ENCODE results near the gene BCDIN3D. TPM values are rescaled to one million over a fixed set of nuclear protein-coding genes. Genes with fewer than 3 reads are reported as not detected.

Gene BCDIN3D
- total RNA-seq, 1 experiment from 2014 or later = 3.3 TPM

DNA sequence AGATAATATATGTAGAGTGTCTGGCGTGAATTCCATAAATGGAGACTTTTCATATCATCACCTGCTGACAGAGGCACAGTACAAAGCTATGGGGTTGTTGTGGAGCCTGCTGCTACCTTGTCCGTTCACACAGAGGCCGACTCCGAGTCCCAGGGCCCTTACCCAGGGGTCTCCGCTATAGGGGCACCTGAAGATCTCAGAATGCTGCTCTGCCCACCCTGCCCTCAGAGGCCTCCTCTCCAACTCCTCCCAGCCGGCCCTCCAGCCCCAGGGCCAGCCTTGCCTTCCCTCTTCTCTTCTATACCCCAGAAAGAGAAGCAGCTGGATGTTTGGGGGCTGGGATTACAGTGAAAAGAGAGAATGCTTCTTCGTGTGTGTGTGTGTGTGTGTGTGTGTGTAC lies 36.0 kb downstream of the BCDIN3D start:
- no peak overlapping the region for H3K23ac ChIP-seq (ENCODE audit: insufficient read length, low read depth, low read length)
- H2BK5ac ChIP-seq (ENCODE audit: insufficient read length, low read length) = no peak overlapping the region
- no peak overlapping the region for H2AK5ac ChIP-seq (ENCODE audit: insufficient read length, low read length)
- H3K18ac ChIP-seq (ENCODE audit: insufficient read length, low read depth, low read length) = no peak overlapping the region
- H4K8ac ChIP-seq (replicated peaks; ENCODE audit: insufficient read length, low read depth, low read length) = no peak overlapping the region
- H3K27me3 ChIP-seq (ENCODE audit: insufficient read depth, low read length) = no peaks in the 10 kb centered on the region
- H3K9ac ChIP-seq (ENCODE audit: extremely low read depth, insufficient read length, low read length) = no peak overlapping the region
- H3K4me2 ChIP-seq (ENCODE audit: insufficient read depth, insufficient read length, low read length) = no peak overlapping the region
- no peaks in the 10 kb centered on the region for H3K23me2 ChIP-seq (ENCODE audit: insufficient read length, low read depth, low read length, poor library complexity, severe bottlenecking)
- no peak overlapping the region for H4K91ac ChIP-seq (ENCODE audit: insufficient read length, low read depth, low read length)
- H3K79me2 ChIP-seq (ENCODE audit: insufficient read depth, low read length) = no peaks in the 10 kb centered on the region
- H3K14ac ChIP-seq (ENCODE audit: insufficient read depth, low read length) = no peak overlapping the region
- no peak overlapping the region for H2AFZ ChIP-seq (ENCODE audit: low read length)
- H2BK12ac ChIP-seq (ENCODE audit: insufficient read length, low read depth, low read length) = no peak overlapping the region
- H2BK20ac ChIP-seq (ENCODE audit: low read depth, low read length, poor library complexity, severe bottlenecking) = no peak overlapping the region
- H3K56ac ChIP-seq (ENCODE audit: insufficient read length, low read depth, low read length) = no peak overlapping the region
- Mint-ChIP-seq H3K27ac (peak overlapping the region in 1 of 3 experiments; percentile 58; a peak in 2 of 7 replicates), H3K4me3 (no peak overlapping the region), H3K9me3 (no peaks in the 10 kb centered on the region; a peak in 1 of 5 replicates), H3K4me1 (peaks cover 26 to 49% of the 10 kb centered on the region in 2 experiments), H3K27me3 (ENCODE audit: low read depth) (no peaks in the 10 kb centered on the region), H3K36me3 (ENCODE audit: insufficient read depth in 1 of 3, low read depth in 3 of 3) (peaks cover 1 to 27% (median 21%) of the 10 kb centered on the region in 3 experiments; a peak in 6 of 7 replicates)
- H3T11ph ChIP-seq (ENCODE audit: low read length) = no peak overlapping the region
- no peak overlapping the region for H2BK120ac ChIP-seq (ENCODE audit: low read depth, low read length, poor library complexity, severe bottlenecking)
- TF ChIP-seq, protein P1, sequence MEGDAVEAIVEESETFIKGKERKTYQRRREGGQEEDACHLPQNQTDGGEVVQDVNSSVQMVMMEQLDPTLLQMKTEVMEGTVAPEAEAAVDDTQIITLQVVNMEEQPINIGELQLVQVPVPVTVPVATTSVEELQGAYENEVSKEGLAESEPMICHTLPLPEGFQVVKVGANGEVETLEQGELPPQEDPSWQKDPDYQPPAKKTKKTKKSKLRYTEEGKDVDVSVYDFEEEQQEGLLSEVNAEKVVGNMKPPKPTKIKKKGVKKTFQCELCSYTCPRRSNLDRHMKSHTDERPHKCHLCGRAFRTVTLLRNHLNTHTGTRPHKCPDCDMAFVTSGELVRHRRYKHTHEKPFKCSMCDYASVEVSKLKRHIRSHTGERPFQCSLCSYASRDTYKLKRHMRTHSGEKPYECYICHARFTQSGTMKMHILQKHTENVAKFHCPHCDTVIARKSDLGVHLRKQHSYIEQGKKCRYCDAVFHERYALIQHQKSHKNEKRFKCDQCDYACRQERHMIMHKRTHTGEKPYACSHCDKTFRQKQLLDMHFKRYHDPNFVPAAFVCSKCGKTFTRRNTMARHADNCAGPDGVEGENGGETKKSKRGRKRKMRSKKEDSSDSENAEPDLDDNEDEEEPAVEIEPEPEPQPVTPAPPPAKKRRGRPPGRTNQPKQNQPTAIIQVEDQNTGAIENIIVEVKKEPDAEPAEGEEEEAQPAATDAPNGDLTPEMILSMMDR (conservative IDR thresholded peaks at IDR 0.05) = no peak
- H2BK15ac ChIP-seq (ENCODE audit: low read depth, low read length) = no peak overlapping the region
- H3K4ac ChIP-seq (ENCODE audit: low read depth, low read length) = no peak overlapping the region
- no peak overlapping the region for H3K27ac ChIP-seq (ENCODE audit: insufficient read length, low read depth, low read length)
- peaks cover 14% of the 10 kb centered on the region; the same call in 1 of the 2 replicates for H3K4me1 ChIP-seq (ENCODE audit: insufficient read depth, low read length)
- no CpG with 5 or more reads among the region's 7 CpGs for WGBS (ENCODE audit: extremely low coverage, insufficient read length, low lambda C conversion rate)
- DNase-seq = no peak
- no peaks in the 10 kb centered on the region for H3K79me1 ChIP-seq (ENCODE audit: insufficient read depth, low read depth, low read length, poor library complexity, severe bottlenecking)
- no peaks in the 10 kb centered on the region for H3K9me3 ChIP-seq (ENCODE audit: control insufficient read depth, low read depth, low read length)
- H4K5ac ChIP-seq (ENCODE audit: insufficient read length, low read depth, low read length) = no peak overlapping the region
- H4K20me1 ChIP-seq (ENCODE audit: control insufficient read depth, insufficient read depth, insufficient read length) = no peaks in the 10 kb centered on the region
